ENCODE data around the gene EBNA1BP2. TPM values are rescaled to one million over a fixed set of nuclear protein-coding genes. Genes with fewer than 3 reads are reported as not detected.
A peak's percentile ranks its signal among the peaks of the same experiment; 100 is the strongest.

The EBNA1BP2 gene
- total RNA-seq, 1 experiment from 2014 or later = 109 TPM

GRCh38 chr1:43205671-43206070 lies 33.6 kb upstream of the EBNA1BP2 start:
- H3K4me3 ChIP-seq (replicated peaks in 1 of 2; ENCODE audit: low read depth in 1 of 2, low read length in 2 of 2) = no peak overlapping the region
- no peaks in the 10 kb centered on the region for H3K36me3 ChIP-seq (ENCODE audit: control insufficient read depth in 1 of 2, insufficient read depth in 2 of 2, low read length in 2 of 2)
- TF ChIP-seq ZBTB33 (IDR thresholded peaks at IDR 0.05; ENCODE audit: extremely low read depth, insufficient replicate concordance, low read length) (no peak), EGR1 (IDR thresholded peaks at IDR 0.05; ENCODE audit: low read depth) (no peak), EZH2 (IDR thresholded peaks at IDR 0.05) (no peak), POLR2AphosphoS5 (IDR thresholded peaks at IDR 0.05; ENCODE audit: low read depth, low read length) (no peak), REST (IDR thresholded peaks at IDR 0.05; ENCODE audit: low read depth) (no peak)
- ChIA-PET POLR2A (interaction anchor here (1.6 kb wide), 1 partner anchor 13 kb away, joined by 3 read pairs; no protein-coding TSS in a partner anchor), RAD21 (ENCODE audit: low non-redundant PET in 1 of 2, low total read pairs in 2 of 2, uncharacterized antibody in 2 of 2, unreplicated experiment in 2 of 2) (no interaction called here), CTCF (interaction anchor here (1.2 kb wide), 1 partner anchor 132 kb away, joined by 3 read pairs; no protein-coding TSS in a partner anchor)
- H3K4me2 ChIP-seq (ENCODE audit: low read length) = peak overlapping the region; percentile 86
- H3K79me2 ChIP-seq (ENCODE audit: insufficient read depth, low read length) = no peaks in the 10 kb centered on the region
- peaks cover 21 to 34% of the 10 kb centered on the region in 2 experiments for H3K4me1 ChIP-seq (ENCODE audit: control insufficient read depth in 1 of 2, insufficient read depth in 2 of 2, low read length in 2 of 2)
- no TSS peak for BruUV-seq (replicated peaks)
- peak overlapping the region; percentile 75; the same call in 1 of the 2 replicates for H3K27ac ChIP-seq (ENCODE audit: low read depth, low read length)
- no peaks in the 10 kb centered on the region for H3K27me3 ChIP-seq (ENCODE audit: insufficient read depth, low read length)
- H4K20me1 ChIP-seq (ENCODE audit: insufficient read depth) = no peaks in the 10 kb centered on the region
- H3K9ac ChIP-seq (ENCODE audit: low read length) = peak overlapping the region; percentile 71
- no peaks in the 10 kb centered on the region for H3K9me2 ChIP-seq (ENCODE audit: insufficient read depth)
- intact Hi-C loops (cut with micrococcal nuclease) = loop anchor here (10.0 kb wide), 1 partner anchor 291 kb away; no protein-coding TSS in a partner anchor
- H2AFZ ChIP-seq (ENCODE audit: low read depth, low read length, poor library complexity, severe bottlenecking) = peak overlapping the region; percentile 13
- no peaks in the 10 kb centered on the region for H3K9me3 ChIP-seq (ENCODE audit: control insufficient read depth in 1 of 2, insufficient read depth in 1 of 2, low read depth in 1 of 2, low read length in 2 of 2)
- no peak for ATAC-seq
- no peak for DNase-seq (ENCODE audit: low read depth, low spot score)
